ENCODE data around the gene SEC14L2.

DNA sequence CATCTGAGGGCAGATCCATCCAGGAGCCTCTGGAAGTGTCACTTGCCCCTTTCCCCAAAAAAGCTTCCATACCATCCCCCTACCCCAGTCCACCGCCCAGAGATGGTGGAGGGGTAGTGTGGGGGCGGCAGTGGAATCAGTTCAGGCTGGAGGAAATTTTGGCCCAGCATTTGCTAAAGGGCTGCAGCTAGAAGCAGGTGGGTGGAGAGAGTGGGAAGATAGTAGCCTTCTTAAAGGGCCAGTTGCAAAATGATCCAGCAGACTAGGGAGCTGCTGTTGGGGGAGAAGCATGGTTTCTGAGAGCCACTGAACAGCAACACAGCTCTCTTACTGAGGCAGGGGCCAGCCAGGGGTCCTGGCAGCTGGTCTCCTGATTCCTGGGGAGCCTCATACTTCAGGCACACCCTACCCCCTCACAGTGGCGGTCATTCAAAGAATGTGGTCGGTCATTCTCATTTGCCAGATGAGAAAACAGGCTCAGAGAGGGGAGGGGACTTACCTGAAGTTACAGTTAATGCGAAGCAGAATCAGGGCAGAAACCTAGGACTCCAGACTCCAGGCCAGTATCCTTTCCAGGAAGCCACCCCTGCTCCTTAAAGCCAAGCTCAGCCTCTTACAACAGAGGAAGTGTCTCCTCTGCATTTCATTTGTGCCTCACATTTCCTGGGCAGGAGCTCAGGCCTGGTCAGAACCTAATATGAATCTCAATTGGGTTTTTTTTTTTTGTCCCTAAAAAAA lies 5.4 kb downstream of the SEC14L2 start:
- TF ChIP-seq, protein P1, sequence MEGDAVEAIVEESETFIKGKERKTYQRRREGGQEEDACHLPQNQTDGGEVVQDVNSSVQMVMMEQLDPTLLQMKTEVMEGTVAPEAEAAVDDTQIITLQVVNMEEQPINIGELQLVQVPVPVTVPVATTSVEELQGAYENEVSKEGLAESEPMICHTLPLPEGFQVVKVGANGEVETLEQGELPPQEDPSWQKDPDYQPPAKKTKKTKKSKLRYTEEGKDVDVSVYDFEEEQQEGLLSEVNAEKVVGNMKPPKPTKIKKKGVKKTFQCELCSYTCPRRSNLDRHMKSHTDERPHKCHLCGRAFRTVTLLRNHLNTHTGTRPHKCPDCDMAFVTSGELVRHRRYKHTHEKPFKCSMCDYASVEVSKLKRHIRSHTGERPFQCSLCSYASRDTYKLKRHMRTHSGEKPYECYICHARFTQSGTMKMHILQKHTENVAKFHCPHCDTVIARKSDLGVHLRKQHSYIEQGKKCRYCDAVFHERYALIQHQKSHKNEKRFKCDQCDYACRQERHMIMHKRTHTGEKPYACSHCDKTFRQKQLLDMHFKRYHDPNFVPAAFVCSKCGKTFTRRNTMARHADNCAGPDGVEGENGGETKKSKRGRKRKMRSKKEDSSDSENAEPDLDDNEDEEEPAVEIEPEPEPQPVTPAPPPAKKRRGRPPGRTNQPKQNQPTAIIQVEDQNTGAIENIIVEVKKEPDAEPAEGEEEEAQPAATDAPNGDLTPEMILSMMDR (IDR thresholded peaks at IDR 0.05; ENCODE audit: insufficient read depth, low read length, poor library complexity, severe bottlenecking) = no peak
- no peak for TF ChIP-seq EZH2phosphoT487 (conservative IDR thresholded peaks at IDR 0.05; ENCODE audit: low read length)
